Measurements from ENCODE around the gene FAR1. TPM values are rescaled to one million over a fixed set of nuclear protein-coding genes. Genes with fewer than 3 reads are reported as not detected.

Gene FAR1
- total and polyA plus RNA-seq, 2 of the 4 experiments (the other 2 are of a cell fraction) = 35.3 to 119 TPM

DNA sequence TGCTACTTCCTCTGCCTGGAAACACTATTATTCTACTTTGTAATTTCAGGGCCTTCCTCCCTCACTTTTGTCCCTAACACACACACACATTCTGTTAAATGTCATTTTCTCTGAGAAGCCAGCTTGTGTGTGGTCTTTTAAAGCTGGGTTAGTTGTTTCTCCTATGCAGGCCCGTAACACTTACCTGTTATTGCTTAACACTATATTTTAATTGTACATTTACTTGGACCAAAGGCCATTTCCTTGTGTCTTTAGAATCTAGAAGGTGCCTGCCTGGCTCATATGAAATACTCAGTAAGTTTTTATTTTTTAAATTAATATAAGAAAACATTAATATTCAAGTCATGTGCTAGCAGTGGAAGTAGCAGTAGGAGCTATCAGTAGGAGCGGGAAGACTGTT, 30.6 kb downstream of the FAR1 start:
- H3K36me3 ChIP-seq (ENCODE audit: control insufficient read depth, insufficient read depth, low read length) = peaks cover 9% of the 10 kb centered on the region
- no peak overlapping the region for H3K4ac ChIP-seq (ENCODE audit: low read depth, low read length)
- CTCF ChIA-PET = no interaction called here
- no peak overlapping the region for H2AK9ac ChIP-seq (replicated peaks; ENCODE audit: low read depth, low read length, poor library complexity)
- dilution Hi-C loops (cut with HindIII; ENCODE audit: low sequenced_read_pairs, unreplicated experiment) = no loop called here
- WGBS, 2 experiments (ENCODE audit: extremely low coverage in 2 of 2, insufficient read length in 1 of 2) = no CpG with 5 or more reads among the region's 2 CpGs
- intact Hi-C loops (cut with micrococcal nuclease) = no loop called here
- peaks cover 18 to 20% of the 10 kb centered on the region in 2 experiments for H3K79me1 ChIP-seq (ENCODE audit: low read depth in 1 of 2, low read length in 2 of 2)
- POLR2A ChIA-PET (ENCODE audit: unreplicated experiment) = no interaction called here
- H3K23ac ChIP-seq (ENCODE audit: low read depth, low read length) = no peak overlapping the region
- H2AK5ac ChIP-seq (ENCODE audit: low read depth, low read length) = no peak overlapping the region
- ATAC-seq (ENCODE audit: low read depth) (no peak), DNase-seq (no peak)
- no peak overlapping the region for H2AFZ ChIP-seq (replicated peaks; ENCODE audit: low read length, poor library complexity)
- H3K4me3 ChIP-seq (ENCODE audit: insufficient read depth, low read depth, low read length) = no peak overlapping the region
- no peak overlapping the region for H3K9ac ChIP-seq (ENCODE audit: low read depth, low read length)
- H4K91ac ChIP-seq (ENCODE audit: insufficient read depth, low read depth, low read length) = no peak overlapping the region
- H2BK5ac ChIP-seq (ENCODE audit: low read depth, low read length, poor library complexity, severe bottlenecking) = no peak overlapping the region
- H2BK20ac ChIP-seq (ENCODE audit: low read depth, low read length) = no peak overlapping the region
- H4K5ac ChIP-seq (ENCODE audit: low read depth, low read length) = no peak overlapping the region
- H3K56ac ChIP-seq (ENCODE audit: extremely low read depth, insufficient read depth, low read length) = no peak overlapping the region
- H4K20me1 ChIP-seq (ENCODE audit: insufficient read depth, low read length) = peaks cover 3% of the 10 kb centered on the region; the same call in 1 of the 2 replicates
- no peak overlapping the region for H3K14ac ChIP-seq (replicated peaks; ENCODE audit: low read depth, low read length)
- no peaks in the 10 kb centered on the region for H3K4me1 ChIP-seq (ENCODE audit: control insufficient read depth, insufficient read depth, low read length)
- H3K9me1 ChIP-seq (ENCODE audit: insufficient read depth, low read length) = no peaks in the 10 kb centered on the region
- no peaks in the 10 kb centered on the region for H3K9me3 ChIP-seq (ENCODE audit: control insufficient read depth, insufficient read depth, low read length)
- H3K18ac ChIP-seq (ENCODE audit: low read depth, low read length) = no peak overlapping the region
- no peak overlapping the region for H3K4me2 ChIP-seq (ENCODE audit: low read depth, low read length)
- in situ Hi-C loops (cut with MboI; ENCODE audit: low sequenced_read_pairs) = no loop called here
- no peaks in the 10 kb centered on the region for H3K27me3 ChIP-seq (ENCODE audit: control insufficient read depth, insufficient read depth, low read length)
- BruUV-seq (replicated peaks) = no TSS peak
- no peak for TF ChIP-seq CEBPB (IDR thresholded peaks at IDR 0.05; ENCODE audit: low read depth, low read length)
- TF ChIP-seq CHD1 (IDR thresholded peaks at IDR 0.05; ENCODE audit: low read depth, low read length) = no peak
- TF ChIP-seq RFX5 (IDR thresholded peaks at IDR 0.05; ENCODE audit: low read depth, low read length) = no peak
- no peak for TF ChIP-seq MAZ (IDR thresholded peaks at IDR 0.05; ENCODE audit: borderline replicate concordance, low read depth, low read length)
- no peak for TF ChIP-seq MAFK (IDR thresholded peaks at IDR 0.05; ENCODE audit: low read depth, low read length)
- TF ChIP-seq POLR2A (IDR thresholded peaks at IDR 0.05; ENCODE audit: low read depth, low read length) = no peak
- TF ChIP-seq, protein P1, sequence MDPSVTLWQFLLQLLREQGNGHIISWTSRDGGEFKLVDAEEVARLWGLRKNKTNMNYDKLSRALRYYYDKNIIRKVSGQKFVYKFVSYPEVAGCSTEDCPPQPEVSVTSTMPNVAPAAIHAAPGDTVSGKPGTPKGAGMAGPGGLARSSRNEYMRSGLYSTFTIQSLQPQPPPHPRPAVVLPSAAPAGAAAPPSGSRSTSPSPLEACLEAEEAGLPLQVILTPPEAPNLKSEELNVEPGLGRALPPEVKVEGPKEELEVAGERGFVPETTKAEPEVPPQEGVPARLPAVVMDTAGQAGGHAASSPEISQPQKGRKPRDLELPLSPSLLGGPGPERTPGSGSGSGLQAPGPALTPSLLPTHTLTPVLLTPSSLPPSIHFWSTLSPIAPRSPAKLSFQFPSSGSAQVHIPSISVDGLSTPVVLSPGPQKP (IDR thresholded peaks at IDR 0.05; ENCODE audit: borderline replicate concordance, low read depth, low read length) = no peak
- no peak for TF ChIP-seq BHLHE40 (IDR thresholded peaks at IDR 0.05; ENCODE audit: low read depth, low read length)
- H2BK15ac ChIP-seq (ENCODE audit: low read depth, low read length) = no peak overlapping the region
- no peak overlapping the region for H4K8ac ChIP-seq (ENCODE audit: low read depth in 2 of 2, low read length in 2 of 2)
- no peak overlapping the region for H2BK120ac ChIP-seq (ENCODE audit: low read depth, low read length)
- no peak overlapping the region for H3K27ac ChIP-seq (ENCODE audit: insufficient read depth, low read length)
